Activated T-helper 9 cell treated with anti-CD3 and anti-CD28 coated beads, Interleukin-2, amount 50 U/mL, for 16 hours (primary cell): ENCODE data around the gene TMX1.

Experiments
- DNase-seq: peaks from one replicate; pipeline ENCODE4 v3.0.0-alpha.2; 2020; ENCODE audit warnings: low read depth

The TMX1 gene

DNA sequence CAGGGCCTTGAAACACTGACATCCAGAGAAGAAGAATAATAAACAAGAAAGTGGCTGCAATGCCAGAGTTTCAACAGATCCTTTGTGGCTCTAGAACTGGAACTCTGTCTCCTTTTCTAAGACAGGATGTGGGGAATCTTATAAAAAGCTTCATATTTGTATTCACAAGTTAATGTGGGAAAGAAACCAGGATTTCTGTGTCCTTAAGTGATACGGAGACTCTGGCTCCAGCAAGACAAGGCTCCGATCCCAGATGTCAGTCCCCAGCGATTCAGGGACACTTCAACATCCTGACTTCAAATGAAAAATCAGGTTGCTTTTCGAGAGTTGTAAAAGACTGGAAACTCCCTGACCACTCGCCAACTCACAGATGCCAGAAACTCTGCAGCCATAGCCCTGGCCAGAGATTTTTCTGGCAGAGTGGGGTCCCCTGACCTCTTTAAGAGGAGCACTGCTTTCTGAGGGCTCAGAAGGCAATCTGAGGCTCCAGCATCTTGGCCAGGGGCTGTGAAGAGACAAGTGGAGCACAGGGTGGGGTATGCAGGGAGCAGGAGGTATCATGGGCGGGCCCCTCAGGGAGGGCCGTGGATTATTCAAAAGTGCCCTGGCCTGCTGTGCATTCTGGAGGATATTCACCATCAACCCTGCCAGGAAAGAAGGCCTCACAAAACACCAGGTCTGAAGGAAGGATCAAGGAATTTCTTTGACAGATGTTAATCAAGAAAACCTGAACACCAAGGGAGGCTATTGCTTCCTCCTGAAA is 53.3 kb downstream of the TMX1 start:
- no peak for DNase-seq

DNA sequence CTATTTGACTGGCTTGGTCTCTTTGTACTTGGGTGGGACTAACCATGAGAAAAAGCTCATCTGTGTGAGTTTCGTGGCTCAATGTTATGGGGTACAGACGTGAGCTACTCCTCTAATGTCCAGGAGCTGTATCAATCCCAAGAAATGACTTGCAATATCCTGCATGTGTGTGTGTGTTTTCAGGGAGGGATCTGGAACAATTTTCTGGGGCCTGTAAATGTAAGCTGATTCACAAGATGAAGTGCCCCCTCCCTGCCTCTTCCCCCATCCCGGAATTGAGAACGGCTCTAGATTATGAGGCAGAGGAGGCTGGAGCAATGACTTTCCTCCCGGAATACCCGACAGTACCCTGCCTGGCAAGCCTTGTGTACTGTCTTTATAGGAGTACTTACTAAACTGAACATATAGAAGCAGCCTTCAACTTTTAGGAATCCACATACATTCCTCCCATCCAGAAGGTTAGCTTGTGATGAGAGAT is 53.9 kb downstream of the TMX1 start:
- no peak for DNase-seq

- no peak for DNase-seq
These were observed 55.0 kb downstream of the TMX1 start for GRCh38 chr14:51294951-51295525.

DNA sequence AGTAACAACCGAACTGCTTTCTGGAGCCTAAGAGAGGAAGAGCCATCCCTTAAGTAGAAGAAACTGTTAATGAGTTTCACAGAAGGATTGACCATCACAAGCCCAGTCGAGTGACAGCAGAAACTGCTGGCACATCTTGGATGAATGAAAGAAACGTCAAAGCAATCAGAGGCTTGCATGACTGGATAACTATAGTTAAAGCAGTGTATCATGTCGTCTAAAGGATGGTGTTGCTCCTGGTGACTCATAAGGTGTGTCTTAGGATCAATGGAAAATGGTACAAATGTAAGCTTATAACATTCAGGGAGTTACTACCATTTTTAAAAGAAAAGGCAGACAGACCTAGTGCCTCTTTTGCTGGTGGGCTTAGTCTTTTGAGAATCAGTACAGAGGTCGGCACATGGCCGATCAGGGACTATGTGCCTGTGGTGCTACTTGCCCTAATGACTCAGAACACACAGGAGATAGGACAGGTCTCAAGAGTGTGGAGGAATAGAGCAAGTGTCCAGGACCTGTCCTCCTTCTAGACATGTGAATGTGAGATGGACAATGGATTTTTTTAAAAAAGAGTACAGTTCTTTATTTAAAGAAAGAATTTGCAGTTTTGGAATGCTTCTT is 55.7 kb downstream of the TMX1 start:
- no peak for DNase-seq

DNA sequence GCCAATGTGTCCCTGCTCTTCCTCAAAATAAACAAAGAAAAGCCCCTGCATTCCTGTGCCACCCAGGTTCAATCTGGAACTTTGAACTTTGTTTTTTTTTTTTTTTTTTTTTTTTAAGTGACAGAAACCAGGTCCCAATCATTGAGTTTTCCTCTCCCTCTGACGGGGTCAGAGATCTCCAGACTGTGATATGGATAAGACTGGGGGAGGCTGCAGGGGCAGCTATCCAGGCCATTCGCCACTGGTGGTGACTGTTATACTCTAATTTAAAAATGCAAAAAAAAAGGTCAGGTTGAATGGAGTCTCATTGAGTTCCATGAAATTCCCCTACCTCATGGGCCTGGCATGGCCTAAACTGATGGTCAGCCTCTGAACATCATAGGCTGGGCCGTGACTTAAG is 57.0 kb downstream of the TMX1 start:
- DNase-seq = no peak

GRCh38 chr14:51298895-51299294 is 58.8 kb downstream of the TMX1 start:
- no peak for DNase-seq

DNA sequence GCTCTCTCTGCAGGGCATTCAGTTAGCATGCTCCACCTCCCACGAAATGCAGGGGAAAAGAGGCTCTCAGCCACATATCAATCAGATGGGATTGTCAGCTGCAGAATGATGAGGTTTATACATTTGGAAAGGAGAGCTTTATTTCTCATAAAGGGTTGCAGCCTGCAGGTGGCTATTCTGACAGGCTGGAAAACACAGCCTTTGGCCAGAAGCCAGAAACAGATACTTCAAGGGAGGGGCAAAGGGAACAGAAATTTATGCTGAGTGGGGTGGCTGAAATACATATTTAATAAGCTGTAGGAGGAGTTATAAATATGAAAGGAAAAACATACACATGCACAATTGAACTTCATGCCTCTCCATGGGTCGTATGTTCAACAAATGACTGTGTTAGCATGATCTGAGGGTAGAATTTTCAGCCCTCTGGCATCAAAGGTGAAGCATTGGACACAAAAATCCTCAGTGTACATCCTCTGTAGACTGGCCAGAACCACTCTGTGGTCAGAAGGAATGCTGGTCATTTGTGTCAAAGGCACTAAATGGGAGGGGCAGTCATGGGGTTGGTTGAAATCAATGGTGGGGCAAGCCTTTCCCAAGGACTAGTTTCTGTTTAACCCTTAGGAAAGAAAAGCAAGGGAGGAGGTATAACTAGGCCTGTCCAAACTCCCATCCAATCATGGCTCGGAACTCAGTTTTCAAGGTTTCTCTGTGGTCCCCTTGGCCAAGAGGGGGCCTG is 62.4 kb downstream of the TMX1 start:
- no peak for DNase-seq

GRCh38 chr14:51304438-51304837 is 64.4 kb downstream of the TMX1 start:
- DNase-seq = no peak

DNA sequence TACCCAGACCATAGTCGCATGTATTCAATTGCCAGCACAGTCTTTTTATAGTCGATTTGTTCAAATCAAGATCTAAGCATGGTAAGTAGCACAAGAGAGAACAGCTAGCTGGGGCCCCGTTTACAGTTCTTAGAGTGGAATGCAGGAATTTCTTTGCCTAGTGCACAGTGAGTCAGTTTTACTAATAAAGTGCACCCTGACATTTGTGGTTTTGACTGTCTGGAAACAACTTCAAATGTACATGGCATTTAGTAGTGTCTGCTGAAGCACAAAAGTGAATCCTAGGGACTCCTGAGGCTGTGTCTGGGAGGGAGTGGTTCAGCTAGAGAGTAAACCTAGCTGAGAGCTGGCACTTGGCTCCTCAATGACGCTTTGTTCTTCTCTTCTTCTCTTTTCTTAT is 64.9 kb downstream of the TMX1 start:
- DNase-seq = no peak

GRCh38 chr14:51305751-51306150 is 65.7 kb downstream of the TMX1 start:
- DNase-seq = no peak
